Peyer's patch (tissue), 4 donors: ENCODE results near the gene YJEFN3. TPM values are rescaled to one million over a fixed set of nuclear protein-coding genes. Genes with fewer than 3 reads are reported as not detected.

ENCODE experiments used
- DNase-seq, 3 donors: peaks; one replicate each; pipeline ENCODE4 v3.0.0-alpha.2; 2017 to 2019
- H3K27ac ChIP-seq, 4 donors: fragments of 200-600 bp; sonication (generic); one replicate each; pipeline ENCODE4 v1.5.1; 2016 to 2019
- H3K27me3 ChIP-seq, 2 donors: fragments of 200-600 bp; sonication (generic); one replicate each; pipeline ENCODE4 v1.5.1; 2019
- H3K36me3 ChIP-seq, 3 donors: fragments of 200-600 bp; sonication (generic); one replicate each; pipeline ENCODE4 v1.5.1; 2016 to 2019
- H3K4me1 ChIP-seq, 4 donors: fragments of 200-600 bp; sonication (generic); one replicate each; pipeline ENCODE4 v1.5.1; 2016 to 2019
- H3K4me3 ChIP-seq, 4 donors: fragments of 200-600 bp; sonication (generic); 1 replicate in 3 of 4; 2 replicates in 1 of 4; pipeline ENCODE4 v1.5.1; 2016 to 2019; ENCODE audit warnings: mild to moderate bottlenecking in 1 of 4
- H3K9me3 ChIP-seq, 4 donors: fragments of 200-600 bp; sonication (generic); one replicate each; pipeline ENCODE4 v1.5.1; 2016 to 2019; ENCODE audit warnings: mild to moderate bottlenecking in 1 of 4
- POLR2A ChIP-seq, 2 donors: fragments of 450-650 bp; IDR thresholded peaks; one replicate each; pipeline ENCODE4 v1.5.1; 2017; ENCODE audit warnings: antibody characterized with exemption in 2 of 2, mild to moderate bottlenecking in 2 of 2, moderate library complexity in 2 of 2
- total RNA-seq, 4 donors: library from RNA; depleted of rRNA; stranded (reverse); fragments of >200 nt; gene quantifications; one replicate each; pipeline ENCODE4 v1.1.0, GENCODE V29; 2016
- TF ChIP-seq, protein P1 (sequence below), 6 experiments: fragments of 450-650 bp in 4 of 6; fragments of 200-600 bp in 2 of 6; sonication (generic) in 1 of 6; IDR thresholded peaks; one replicate each; pipeline ENCODE4 v1.5.1; 2017 to 2019; ENCODE audit warnings: antibody characterized with exemption in 6 of 6, mild to moderate bottlenecking in 3 of 6, moderate library complexity in 1 of 6

YJEFN3 gene
- total RNA-seq, 4 donors from 2014 or later = 4.4 to 9.9 (median 5.6) TPM

DNA sequence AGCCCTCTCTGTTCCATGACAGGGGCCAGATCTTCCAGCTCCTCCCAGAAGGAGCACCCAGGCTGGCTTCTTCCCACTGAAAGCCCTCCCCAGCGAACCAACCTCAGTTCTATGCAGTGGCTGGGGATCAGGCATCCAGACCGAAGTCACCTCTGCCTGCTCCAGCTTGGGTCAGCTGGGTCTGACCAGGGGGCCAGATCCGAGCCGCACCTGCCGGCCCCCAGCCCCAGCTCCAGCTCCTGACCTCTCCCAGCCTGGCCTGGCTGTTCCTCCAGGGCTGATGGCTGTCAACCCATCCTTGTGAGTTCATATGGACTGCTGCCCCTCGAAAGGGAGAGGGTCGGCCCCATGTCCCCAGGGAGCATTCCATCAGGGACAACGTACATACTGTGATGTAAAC is 21.4 kb upstream of the YJEFN3 start:
- TF ChIP-seq POLR2A (IDR thresholded peaks at IDR 0.05) = no peak
- TF ChIP-seq, protein P1, sequence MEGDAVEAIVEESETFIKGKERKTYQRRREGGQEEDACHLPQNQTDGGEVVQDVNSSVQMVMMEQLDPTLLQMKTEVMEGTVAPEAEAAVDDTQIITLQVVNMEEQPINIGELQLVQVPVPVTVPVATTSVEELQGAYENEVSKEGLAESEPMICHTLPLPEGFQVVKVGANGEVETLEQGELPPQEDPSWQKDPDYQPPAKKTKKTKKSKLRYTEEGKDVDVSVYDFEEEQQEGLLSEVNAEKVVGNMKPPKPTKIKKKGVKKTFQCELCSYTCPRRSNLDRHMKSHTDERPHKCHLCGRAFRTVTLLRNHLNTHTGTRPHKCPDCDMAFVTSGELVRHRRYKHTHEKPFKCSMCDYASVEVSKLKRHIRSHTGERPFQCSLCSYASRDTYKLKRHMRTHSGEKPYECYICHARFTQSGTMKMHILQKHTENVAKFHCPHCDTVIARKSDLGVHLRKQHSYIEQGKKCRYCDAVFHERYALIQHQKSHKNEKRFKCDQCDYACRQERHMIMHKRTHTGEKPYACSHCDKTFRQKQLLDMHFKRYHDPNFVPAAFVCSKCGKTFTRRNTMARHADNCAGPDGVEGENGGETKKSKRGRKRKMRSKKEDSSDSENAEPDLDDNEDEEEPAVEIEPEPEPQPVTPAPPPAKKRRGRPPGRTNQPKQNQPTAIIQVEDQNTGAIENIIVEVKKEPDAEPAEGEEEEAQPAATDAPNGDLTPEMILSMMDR (IDR thresholded peaks at IDR 0.05) = no peak

DNA sequence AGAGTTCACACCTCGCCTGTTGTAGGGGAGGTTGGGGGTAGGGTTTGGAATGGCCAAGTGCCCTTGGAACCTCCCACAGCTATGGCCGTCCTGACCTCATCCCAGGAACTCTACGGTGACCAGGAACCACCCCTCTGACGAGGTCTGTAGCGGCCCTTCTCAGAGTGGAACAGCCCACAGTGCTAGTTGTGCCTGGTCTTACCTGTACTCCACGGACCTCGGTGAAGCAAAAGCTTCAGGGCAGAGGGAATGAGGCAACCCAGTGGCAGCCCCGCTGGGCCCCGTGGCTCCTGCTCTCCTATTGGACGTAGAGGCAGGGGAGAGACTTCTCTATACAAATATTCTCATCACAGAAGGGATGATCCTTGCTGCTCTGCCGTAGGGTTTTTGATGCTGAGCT is 20.5 kb upstream of the YJEFN3 start:
- Histone ChIP-seq H3K4me1 (no peaks in the 10 kb centered on the region), H3K36me3 (peaks cover 0 to 47% (median 0%) of the 10 kb centered on the region in 3 donors), H3K4me3 (no peak overlapping the region), H3K9me3 (no peaks in the 10 kb centered on the region), H3K27ac (no peak overlapping the region), H3K27me3 (no peaks in the 10 kb centered on the region)
- TF ChIP-seq, protein P1 (IDR thresholded peaks at IDR 0.05) = no peak
- TF ChIP-seq POLR2A (IDR thresholded peaks at IDR 0.05) = no peak
- no peak for DNase-seq

More for the DNA sequence above, 21.4 kb upstream of the YJEFN3 start:
- H3K9me3 ChIP-seq = no peaks in the 10 kb centered on the region
- H3K27me3 ChIP-seq = no peaks in the 10 kb centered on the region
- no peak overlapping the region for H3K27ac ChIP-seq
- H3K36me3 ChIP-seq = peaks cover 0 to 55% (median 0%) of the 10 kb centered on the region in 3 donors
- DNase-seq = no peak
- no peaks in the 10 kb centered on the region for H3K4me1 ChIP-seq
- no peak overlapping the region for H3K4me3 ChIP-seq

DNA sequence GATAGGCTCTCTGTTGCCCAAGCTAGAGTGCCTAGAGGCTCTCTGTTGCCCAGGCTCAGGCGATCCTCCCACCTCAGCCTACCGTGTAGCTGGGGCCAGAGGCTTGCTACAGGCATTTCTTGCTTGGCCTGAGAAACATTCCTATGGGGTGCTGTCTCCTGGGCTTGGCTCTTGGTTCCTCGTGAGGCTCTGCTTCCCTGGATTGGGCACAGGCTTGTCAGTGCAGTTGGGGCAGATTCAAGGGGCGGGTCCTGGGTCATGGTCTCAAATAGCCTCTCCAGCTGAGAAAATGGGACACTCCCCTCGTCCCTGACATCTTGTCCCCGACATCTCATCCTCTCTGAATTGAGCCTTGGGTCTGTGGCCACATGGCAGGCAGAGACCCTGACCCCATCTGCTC is 18.3 kb upstream of the YJEFN3 start:
- DNase-seq = no peak
- peaks cover 0 to 27% (median 0%) of the 10 kb centered on the region in 3 donors for H3K36me3 ChIP-seq
- H3K27ac ChIP-seq = no peak overlapping the region
- no peaks in the 10 kb centered on the region for H3K9me3 ChIP-seq
- no peaks in the 10 kb centered on the region for H3K27me3 ChIP-seq
- peaks cover 0 to 4% (median 1%) of the 10 kb centered on the region in 4 donors for H3K4me1 ChIP-seq
- no peak overlapping the region for H3K4me3 ChIP-seq
- no peak for TF ChIP-seq POLR2A (IDR thresholded peaks at IDR 0.05)
- TF ChIP-seq, protein P1 (IDR thresholded peaks at IDR 0.05) = no peak

- H3K4me3 ChIP-seq = peak overlapping the region in 2 of 4 donors; percentile 19 to 23
- H3K4me1 ChIP-seq = peaks cover 0 to 24% (median 8%) of the 10 kb centered on the region in 4 donors
- H3K27me3 ChIP-seq = no peaks in the 10 kb centered on the region
- no peaks in the 10 kb centered on the region for H3K9me3 ChIP-seq
- no peaks in the 10 kb centered on the region for H3K36me3 ChIP-seq
- TF ChIP-seq, protein P1 (IDR thresholded peaks at IDR 0.05) = no peak
- no peak for TF ChIP-seq POLR2A (IDR thresholded peaks at IDR 0.05)
- H3K27ac ChIP-seq = no peak overlapping the region
- no peak for DNase-seq
Measured at GRCh38 chr19:19513682-19514081, 15.0 kb upstream of the YJEFN3 start.

DNA sequence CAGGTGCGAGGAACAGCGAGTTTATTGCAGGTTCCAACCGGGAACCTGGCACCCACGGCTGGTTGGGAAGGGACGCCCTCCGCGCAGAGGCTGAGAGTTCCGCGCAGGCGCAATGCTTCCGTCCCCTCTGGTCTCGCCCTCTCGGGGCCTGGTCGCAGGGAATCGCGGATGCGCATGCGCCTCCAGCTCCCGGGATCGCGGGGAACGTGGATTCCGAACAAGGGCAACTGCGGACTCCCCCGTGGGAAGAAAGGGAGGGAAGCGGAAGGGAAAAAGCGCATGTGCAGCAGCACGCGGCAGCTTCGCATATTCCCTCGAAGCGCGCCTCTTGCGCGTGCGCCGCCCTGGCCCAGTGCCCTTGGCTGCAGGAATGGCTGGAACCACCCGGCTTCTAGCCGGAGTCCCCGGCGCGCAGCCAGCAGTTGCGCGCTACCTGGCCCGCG is 14.5 kb upstream of the YJEFN3 start:
- Histone ChIP-seq H3K27ac (no peak overlapping the region), H3K9me3 (no peaks in the 10 kb centered on the region), H3K4me3 (peak overlapping the region in 2 of 4 donors; percentile 19 to 23), H3K4me1 (peaks cover 0 to 24% (median 8%) of the 10 kb centered on the region in 4 donors), H3K36me3 (peaks cover 0 to 2% (median 0%) of the 10 kb centered on the region in 3 donors), H3K27me3 (no peaks in the 10 kb centered on the region)
- no peak for DNase-seq
- TF ChIP-seq, protein P1 (IDR thresholded peaks at IDR 0.05) = no peak
- no peak for TF ChIP-seq POLR2A (IDR thresholded peaks at IDR 0.05)
